ENCODE results near the gene ZBTB7C. TPM values are rescaled to one million over a fixed set of nuclear protein-coding genes. Genes with fewer than 3 reads are reported as not detected.

ZBTB7C gene
- total and polyA plus RNA-seq, 10 of the 15 experiments (the other 5 are each of a cell fraction or from before 2014, with no cell fraction given) = under 0.01 to 0.08 (median 0.01) TPM; not detected in 7

DNA sequence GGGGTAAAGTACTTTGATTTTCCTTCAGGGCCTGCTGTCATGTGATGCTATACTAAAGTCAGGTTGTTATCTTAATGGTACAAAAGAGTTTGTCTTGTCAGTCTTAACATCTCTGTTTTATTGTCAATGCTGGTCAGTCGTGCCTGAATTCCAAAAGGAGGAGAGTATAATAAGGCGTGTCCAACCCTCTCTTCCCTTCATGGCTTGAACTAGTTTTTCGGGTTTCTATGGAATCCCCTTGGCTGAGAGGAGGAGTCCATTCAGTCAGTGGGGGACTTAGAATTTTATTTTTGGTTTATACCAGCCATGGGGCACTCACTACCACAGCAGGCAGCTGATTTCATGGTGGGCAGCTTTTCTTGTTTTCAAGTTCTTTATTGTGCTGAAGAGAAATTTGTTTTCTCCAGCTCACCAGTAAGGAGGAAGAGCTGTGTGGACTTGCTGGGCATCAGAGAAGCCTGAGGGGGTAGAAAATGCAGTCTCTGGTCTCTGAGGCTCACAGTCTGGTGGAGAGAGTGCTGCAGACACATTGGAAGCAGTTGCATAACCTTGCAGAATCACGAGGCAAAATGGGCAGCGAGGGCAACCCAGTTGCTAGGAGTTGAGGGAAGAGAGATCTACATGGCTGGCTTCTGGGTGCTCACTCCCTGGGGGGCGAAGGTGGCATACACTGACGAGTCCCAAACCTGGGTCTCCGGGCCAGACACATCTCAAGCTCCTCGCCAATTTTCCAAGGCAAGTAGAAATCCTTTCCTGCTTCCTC, 193.1 kb downstream of the ZBTB7C start:
- FAIRE-seq = no peak
- no peak for ATAC-seq
- intact Hi-C loops (cut with micrococcal nuclease; ENCODE audit: unreplicated experiment) (no loop called here), in situ Hi-C loops (cut with MboI) (no loop called here)
- Histone ChIP-seq H3K27ac (ENCODE audit: control insufficient read depth, insufficient read depth) (no peak overlapping the region), H3K36me3 (ENCODE audit: control insufficient read depth in 2 of 2, insufficient read depth in 2 of 2, low read length in 1 of 2) (no peaks in the 10 kb centered on the region), H2AFZ (ENCODE audit: control insufficient read depth, low read depth, low read length) (no peak overlapping the region), H3K9ac (ENCODE audit: control insufficient read depth, insufficient read depth, low read length) (no peak overlapping the region), H3K4me2 (ENCODE audit: control insufficient read depth, insufficient read depth) (no peak overlapping the region), H3K4me3 (no peak overlapping the region), H3K27me3 (replicated peaks in 1 of 2; ENCODE audit: control insufficient read depth in 2 of 2, insufficient read depth in 2 of 2, low read length in 1 of 2) (peaks cover 0 to 3% of the 10 kb centered on the region in 2 experiments; a peak in 2 of 4 replicates), H4K20me1 (ENCODE audit: control insufficient read depth, insufficient read depth) (no peaks in the 10 kb centered on the region), H3K79me2 (ENCODE audit: control insufficient read depth, insufficient read depth, low read length) (no peaks in the 10 kb centered on the region), H3K9me3 (replicated peaks; ENCODE audit: control insufficient read depth, insufficient read depth, low read length) (no peaks in the 10 kb centered on the region), H3K4me1 (ENCODE audit: control insufficient read depth, insufficient read depth, low read length) (no peaks in the 10 kb centered on the region)
- 4% methylated on average over 9 of the region's 9 CpGs for WGBS (ENCODE audit: insufficient coverage, insufficient replicate concordance, low lambda C conversion rate, missing lambda C conversion rate)
- ChIA-PET SMC1A (ENCODE audit: uncharacterized antibody, unreplicated experiment) (no interaction called here), CTCF (no interaction called here), RAD21 (ENCODE audit: unreplicated experiment) (no interaction called here), POLR2A (no interaction called here)
- BruUV-seq (replicated peaks) = no TSS peak
- TF ChIP-seq POLR2AphosphoS2 (IDR thresholded peaks at IDR 0.05; ENCODE audit: low read depth, low read length) = no peak
- TF ChIP-seq TCF7 (IDR thresholded peaks at IDR 0.05; ENCODE audit: borderline replicate concordance) = no peak
- TF ChIP-seq BRCA1 (IDR thresholded peaks at IDR 0.05; ENCODE audit: low read depth, low read length) = no peak
- TF ChIP-seq ASH2L (IDR thresholded peaks at IDR 0.05; ENCODE audit: borderline replicate concordance, low read depth) = no peak
- TF ChIP-seq CREB1 (IDR thresholded peaks at IDR 0.05; ENCODE audit: low read depth) = no peak
- no peak for TF ChIP-seq NR2C2 (IDR thresholded peaks at IDR 0.05; ENCODE audit: borderline replicate concordance, control insufficient read depth, insufficient read length, low read depth)
- TF ChIP-seq, protein P1, sequence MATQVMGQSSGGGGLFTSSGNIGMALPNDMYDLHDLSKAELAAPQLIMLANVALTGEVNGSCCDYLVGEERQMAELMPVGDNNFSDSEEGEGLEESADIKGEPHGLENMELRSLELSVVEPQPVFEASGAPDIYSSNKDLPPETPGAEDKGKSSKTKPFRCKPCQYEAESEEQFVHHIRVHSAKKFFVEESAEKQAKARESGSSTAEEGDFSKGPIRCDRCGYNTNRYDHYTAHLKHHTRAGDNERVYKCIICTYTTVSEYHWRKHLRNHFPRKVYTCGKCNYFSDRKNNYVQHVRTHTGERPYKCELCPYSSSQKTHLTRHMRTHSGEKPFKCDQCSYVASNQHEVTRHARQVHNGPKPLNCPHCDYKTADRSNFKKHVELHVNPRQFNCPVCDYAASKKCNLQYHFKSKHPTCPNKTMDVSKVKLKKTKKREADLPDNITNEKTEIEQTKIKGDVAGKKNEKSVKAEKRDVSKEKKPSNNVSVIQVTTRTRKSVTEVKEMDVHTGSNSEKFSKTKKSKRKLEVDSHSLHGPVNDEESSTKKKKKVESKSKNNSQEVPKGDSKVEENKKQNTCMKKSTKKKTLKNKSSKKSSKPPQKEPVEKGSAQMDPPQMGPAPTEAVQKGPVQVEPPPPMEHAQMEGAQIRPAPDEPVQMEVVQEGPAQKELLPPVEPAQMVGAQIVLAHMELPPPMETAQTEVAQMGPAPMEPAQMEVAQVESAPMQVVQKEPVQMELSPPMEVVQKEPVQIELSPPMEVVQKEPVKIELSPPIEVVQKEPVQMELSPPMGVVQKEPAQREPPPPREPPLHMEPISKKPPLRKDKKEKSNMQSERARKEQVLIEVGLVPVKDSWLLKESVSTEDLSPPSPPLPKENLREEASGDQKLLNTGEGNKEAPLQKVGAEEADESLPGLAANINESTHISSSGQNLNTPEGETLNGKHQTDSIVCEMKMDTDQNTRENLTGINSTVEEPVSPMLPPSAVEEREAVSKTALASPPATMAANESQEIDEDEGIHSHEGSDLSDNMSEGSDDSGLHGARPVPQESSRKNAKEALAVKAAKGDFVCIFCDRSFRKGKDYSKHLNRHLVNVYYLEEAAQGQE (IDR thresholded peaks at IDR 0.05; ENCODE audit: low read depth, low read length) = no peak
- no peak for TF ChIP-seq NFXL1 (IDR thresholded peaks at IDR 0.05; ENCODE audit: borderline replicate concordance)
- TF ChIP-seq, protein P2, sequence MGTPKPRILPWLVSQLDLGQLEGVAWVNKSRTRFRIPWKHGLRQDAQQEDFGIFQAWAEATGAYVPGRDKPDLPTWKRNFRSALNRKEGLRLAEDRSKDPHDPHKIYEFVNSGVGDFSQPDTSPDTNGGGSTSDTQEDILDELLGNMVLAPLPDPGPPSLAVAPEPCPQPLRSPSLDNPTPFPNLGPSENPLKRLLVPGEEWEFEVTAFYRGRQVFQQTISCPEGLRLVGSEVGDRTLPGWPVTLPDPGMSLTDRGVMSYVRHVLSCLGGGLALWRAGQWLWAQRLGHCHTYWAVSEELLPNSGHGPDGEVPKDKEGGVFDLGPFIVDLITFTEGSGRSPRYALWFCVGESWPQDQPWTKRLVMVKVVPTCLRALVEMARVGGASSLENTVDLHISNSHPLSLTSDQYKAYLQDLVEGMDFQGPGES (IDR thresholded peaks at IDR 0.05) = no peak
- TF ChIP-seq, protein P3, sequence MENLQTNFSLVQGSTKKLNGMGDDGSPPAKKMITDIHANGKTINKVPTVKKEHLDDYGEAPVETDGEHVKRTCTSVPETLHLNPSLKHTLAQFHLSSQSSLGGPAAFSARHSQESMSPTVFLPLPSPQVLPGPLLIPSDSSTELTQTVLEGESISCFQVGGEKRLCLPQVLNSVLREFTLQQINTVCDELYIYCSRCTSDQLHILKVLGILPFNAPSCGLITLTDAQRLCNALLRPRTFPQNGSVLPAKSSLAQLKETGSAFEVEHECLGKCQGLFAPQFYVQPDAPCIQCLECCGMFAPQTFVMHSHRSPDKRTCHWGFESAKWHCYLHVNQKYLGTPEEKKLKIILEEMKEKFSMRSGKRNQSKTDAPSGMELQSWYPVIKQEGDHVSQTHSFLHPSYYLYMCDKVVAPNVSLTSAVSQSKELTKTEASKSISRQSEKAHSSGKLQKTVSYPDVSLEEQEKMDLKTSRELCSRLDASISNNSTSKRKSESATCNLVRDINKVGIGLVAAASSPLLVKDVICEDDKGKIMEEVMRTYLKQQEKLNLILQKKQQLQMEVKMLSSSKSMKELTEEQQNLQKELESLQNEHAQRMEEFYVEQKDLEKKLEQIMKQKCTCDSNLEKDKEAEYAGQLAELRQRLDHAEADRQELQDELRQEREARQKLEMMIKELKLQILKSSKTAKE (IDR thresholded peaks at IDR 0.05; ENCODE audit: low read depth, poor library complexity, severe bottlenecking) = no peak
- TF ChIP-seq NR2F1 (conservative IDR thresholded peaks at IDR 0.05) = no peak
- TF ChIP-seq STAT3 (IDR thresholded peaks at IDR 0.05; ENCODE audit: low read depth, low read length) = no peak
- no peak for TF ChIP-seq RFX5 (IDR thresholded peaks at IDR 0.05; ENCODE audit: low read depth, low read length)
- no peak for TF ChIP-seq MYB (IDR thresholded peaks at IDR 0.05; ENCODE audit: borderline replicate concordance, low read depth, low read length)
- DNase-seq (ENCODE audit: low read depth, low spot score) = no peak

Data from GM12878 (cell line).